Thoracic aorta (tissue), 2 donors: ENCODE measurements around the gene COL18A1. TPM values are rescaled to one million over a fixed set of nuclear protein-coding genes. Genes with fewer than 3 reads are reported as not detected.

Source experiments
- ATAC-seq: fragments of 150-250 bp; one replicate; pipeline ENCODE4 v1.8.0; 2017; ENCODE audit warnings: low read depth; ENCODE audit not compliant: insufficient number of reproducible peaks, low FRiP score
- DNase-seq: peaks from one replicate; pipeline ENCODE4 v3.0.0-alpha.2; 2020; ENCODE audit warnings: low spot score
- H3K27ac ChIP-seq, 2 donors: fragments of 200-600 bp; sonication (generic); 1 replicate in 1 of 2; 2 replicates in 1 of 2; pipeline ENCODE4 v1.5.1; 2016; ENCODE audit warnings: mild to moderate bottlenecking in 2 of 2, moderate library complexity in 2 of 2
- H3K27me3 ChIP-seq: fragments of 200-600 bp; sonication (generic); replicated peaks from 2 replicates; pipeline ENCODE4 v1.6.0; 2016; ENCODE audit warnings: mild to moderate bottlenecking; ENCODE audit not compliant: insufficient read depth
- H3K36me3 ChIP-seq: fragments of 200-600 bp; sonication (generic); one replicate; pipeline ENCODE4 v1.5.1; 2016
- H3K4me1 ChIP-seq, 2 donors: fragments of 200-600 bp; sonication (generic); 1 replicate in 1 of 2; 2 replicates in 1 of 2; pipeline versions ENCODE4 v1.5.1 to v1.6.0; 2016; ENCODE audit warnings: low read depth in 2 of 2, mild to moderate bottlenecking in 1 of 2; ENCODE audit not compliant: control insufficient read depth in 1 of 2
- H3K4me3 ChIP-seq: fragments of 200-600 bp; sonication (generic); 2 replicates; pipeline ENCODE4 v1.5.1; 2016; ENCODE audit warnings: mild to moderate bottlenecking
- H3K9me3 ChIP-seq: fragments of 200-600 bp; sonication (generic); 2 replicates; pipeline ENCODE4 v1.5.1; 2016
- CTCF ChIP-seq: fragments of 200-600 bp; sonication (generic); IDR thresholded peaks from one replicate; pipeline ENCODE4 v1.5.1; 2019; ENCODE audit warnings: antibody characterized with exemption
- total RNA-seq, 2 donors: library from RNA; depleted of rRNA; stranded (reverse); fragments of >200 nt; gene quantifications; one replicate each; pipeline versions ENCODE4 v1.1.0 to v1.2.3, GENCODE V29; 2016

The COL18A1 gene
- total RNA-seq, 2 donors from 2014 or later: 507 to 811 TPM

GRCh38 chr21:45504021-45504515, 99.1 kb downstream of the COL18A1 start:
- no peak for DNase-seq
- no peak for TF ChIP-seq CTCF

GRCh38 chr21:45504516-45505415, 99.8 kb downstream of the COL18A1 start:
- ATAC-seq (no peak), DNase-seq (no peak)
- Histone ChIP-seq H3K4me1 (no peaks in the 10 kb centered on the region), H3K4me3 (no peak overlapping the region), H3K36me3 (peaks cover 25% of the 10 kb centered on the region), H3K9me3 (no peaks in the 10 kb centered on the region), H3K27me3 (no peaks in the 10 kb centered on the region), H3K27ac (no peak overlapping the region)
- no peak for TF ChIP-seq CTCF

More at GRCh38 chr21:45504021-45504515, 99.1 kb downstream of the COL18A1 start:
- Histone ChIP-seq H3K27me3 (no peaks in the 10 kb centered on the region), H3K4me1 (no peaks in the 10 kb centered on the region), H3K9me3 (no peaks in the 10 kb centered on the region), H3K27ac (no peak overlapping the region), H3K36me3 (peaks cover 27% of the 10 kb centered on the region), H3K4me3 (no peak overlapping the region)
- no peak for ATAC-seq

GRCh38 chr21:45505416-45506021, 100.6 kb downstream of the COL18A1 start:
- Histone ChIP-seq H3K4me1 (no peaks in the 10 kb centered on the region), H3K4me3 (no peak overlapping the region), H3K36me3 (peaks cover 32% of the 10 kb centered on the region), H3K9me3 (no peaks in the 10 kb centered on the region), H3K27me3 (no peaks in the 10 kb centered on the region), H3K27ac (no peak overlapping the region)
- no peak for TF ChIP-seq CTCF
- DNase-seq (no peak), ATAC-seq (no peak)

- DNase-seq (no peak), ATAC-seq (no peak)
- Histone ChIP-seq H3K4me3 (no peak overlapping the region), H3K4me1 (no peaks in the 10 kb centered on the region), H3K9me3 (no peaks in the 10 kb centered on the region), H3K27me3 (no peaks in the 10 kb centered on the region), H3K36me3 (peaks cover 36% of the 10 kb centered on the region), H3K27ac (no peak overlapping the region)
- no peak for TF ChIP-seq CTCF
Observed at GRCh38 chr21:45506241-45506817, 101.4 kb downstream of the COL18A1 start.
